IMR-90 (cell line): ENCODE results near the gene NPBWR2. TPM values are rescaled to one million over a fixed set of nuclear protein-coding genes. Genes with fewer than 3 reads are reported as not detected.

Experiments
- ATAC-seq: fragments of 200-7000 bp; cut with Tn5 transposase; 2 replicates; pipeline ENCODE4 v1.9.1; 2020; ENCODE audit warnings: low read depth, mild to moderate bottlenecking, moderate library complexity
- BruUV-seq: library from RNA; stranded (reverse); fragments of 400-500 nt; replicated peaks from 2 replicates; lab custom pipeline; 2021; lab: Mats Ljungman, UMichigan
- CTCF ChIA-PET: fragments of 300-600 bp; formaldehyde crosslinking; extraction: SDS; loops from one replicate; lab custom pipeline; 2021; ENCODE audit warnings: antibody characterized with exemption; lab: Yijun Ruan, JAX
- POLR2A ChIA-PET: fragments of 300-600 bp; sonication (Branson Sonifier 250); formaldehyde crosslinking; loops from one replicate; lab custom pipeline; 2022; ENCODE audit warnings: antibody characterized with exemption; ENCODE audit not compliant: unreplicated experiment; lab: Charles Lee
- DNase-seq: peaks from one replicate; pipeline ENCODE4 v3.0.0; 2013
- H2AFZ ChIP-seq: replicated peaks from 2 replicates; pipeline ENCODE3; 2013; ENCODE audit warnings: low read length, mild to moderate bottlenecking; ENCODE audit not compliant: poor library complexity
- H2AK5ac ChIP-seq: 2 replicates; pipeline ENCODE4 v1.6.1; 2013; ENCODE audit warnings: low read depth, low read length, inconsistent platforms
- H2AK9ac ChIP-seq: replicated peaks from 2 replicates; pipeline ENCODE3; 2013; ENCODE audit warnings: mild to moderate bottlenecking, low read depth, low read length, moderate library complexity; ENCODE audit not compliant: poor library complexity
- H2BK120ac ChIP-seq: 2 replicates; pipeline ENCODE4 v1.6.1; 2013; ENCODE audit warnings: low read depth, low read length, inconsistent platforms
- H2BK15ac ChIP-seq: 3 replicates; pipeline ENCODE4 v1.6.1; 2013; ENCODE audit warnings: low read depth, low read length, inconsistent platforms
- H2BK20ac ChIP-seq: 2 replicates; pipeline ENCODE4 v1.6.1; 2013; ENCODE audit warnings: low read depth, mild to moderate bottlenecking, inconsistent platforms, low read length, moderate library complexity
- H2BK5ac ChIP-seq: 2 replicates; pipeline ENCODE4 v1.6.1; 2013; ENCODE audit warnings: mild to moderate bottlenecking, low read depth, low read length, inconsistent platforms; ENCODE audit not compliant: poor library complexity, severe bottlenecking
- H3K14ac ChIP-seq: replicated peaks from 2 replicates; pipeline ENCODE4 v1.6.1; 2013; ENCODE audit warnings: low read depth, low read length, inconsistent platforms
- H3K18ac ChIP-seq: 2 replicates; pipeline ENCODE4 v1.6.1; 2013; ENCODE audit warnings: low read depth, low read length, control low read depth
- H3K23ac ChIP-seq: 2 replicates; pipeline ENCODE4 v1.6.1; 2013; ENCODE audit warnings: low read depth, low read length, inconsistent platforms
- H3K27ac ChIP-seq: 2 replicates; pipeline ENCODE4 v1.5.1; 2013; ENCODE audit warnings: mild to moderate bottlenecking, control low read depth, low read length; ENCODE audit not compliant: insufficient read depth
- H3K27me3 ChIP-seq: 2 replicates; pipeline ENCODE4 v1.6.1; 2013; ENCODE audit warnings: low read length; ENCODE audit not compliant: control insufficient read depth, insufficient read depth
- H3K36me3 ChIP-seq: 2 replicates; pipeline ENCODE4 v1.6.1; 2013; ENCODE audit warnings: low read length, mixed read lengths; ENCODE audit not compliant: control insufficient read depth, insufficient read depth
- H3K4ac ChIP-seq: 2 replicates; pipeline ENCODE4 v1.6.1; 2013; ENCODE audit warnings: low read depth, low read length, inconsistent platforms
- H3K4me1 ChIP-seq: 2 replicates; pipeline ENCODE4 v1.6.1; 2013; ENCODE audit warnings: low read length, mixed read lengths; ENCODE audit not compliant: control insufficient read depth, insufficient read depth
- H3K4me2 ChIP-seq: 2 replicates; pipeline ENCODE4 v1.6.1; 2013; ENCODE audit warnings: low read depth, mild to moderate bottlenecking, control low read depth, low read length, moderate library complexity
- H3K4me3 ChIP-seq: 2 replicates; pipeline ENCODE4 v1.5.1; 2013; ENCODE audit warnings: low read depth, mild to moderate bottlenecking, control low read depth, low read length, moderate library complexity; ENCODE audit not compliant: insufficient read depth
- H3K56ac ChIP-seq: 2 replicates; pipeline ENCODE4 v1.6.1; 2013; ENCODE audit warnings: low read length, inconsistent platforms; ENCODE audit not compliant: insufficient read depth; ENCODE audit errors: extremely low read depth
- H3K79me1 ChIP-seq, 2 experiments: 2 replicates each; pipeline ENCODE4 v1.6.1; 2013; ENCODE audit warnings: low read length in 2 of 2, inconsistent platforms in 1 of 2, low read depth in 1 of 2
- H3K9ac ChIP-seq: 2 replicates; pipeline ENCODE4 v1.6.1; 2013; ENCODE audit warnings: low read depth, low read length, control low read depth
- H3K9me1 ChIP-seq: 2 replicates; pipeline ENCODE4 v1.6.1; 2013; ENCODE audit warnings: low read length, inconsistent platforms; ENCODE audit not compliant: insufficient read depth
- H3K9me3 ChIP-seq: 2 replicates; pipeline ENCODE4 v1.6.1; 2013; ENCODE audit warnings: low read length; ENCODE audit not compliant: control insufficient read depth, insufficient read depth
- H4K20me1 ChIP-seq: 2 replicates; pipeline ENCODE4 v1.6.1; 2013; ENCODE audit warnings: low read length, inconsistent platforms; ENCODE audit not compliant: insufficient read depth
- H4K5ac ChIP-seq: 2 replicates; pipeline ENCODE4 v1.6.1; 2013; ENCODE audit warnings: mild to moderate bottlenecking, low read depth, low read length, control low read depth
- H4K8ac ChIP-seq, 2 experiments: 2 replicates each; pipeline ENCODE4 v1.6.1; 2013; ENCODE audit warnings: low read depth in 2 of 2, low read length in 2 of 2, control low read depth in 1 of 2, inconsistent platforms in 1 of 2
- H4K91ac ChIP-seq: 2 replicates; pipeline ENCODE4 v1.6.1; 2013; ENCODE audit warnings: low read depth, low read length, inconsistent platforms; ENCODE audit not compliant: insufficient read depth
- BHLHE40 ChIP-seq: fragments of 150-350 bp; IDR thresholded peaks from 2 replicates; pipeline ENCODE4 v1.6.1; 2016; ENCODE audit warnings: mild to moderate bottlenecking, low read depth, low read length
- CEBPB ChIP-seq: IDR thresholded peaks from 2 replicates; pipeline ENCODE4 v1.6.1; 2012; ENCODE audit warnings: low read depth, low read length, improper control_type of control experiment
- MAFK ChIP-seq: IDR thresholded peaks from 2 replicates; pipeline ENCODE4 v1.6.1; 2012; ENCODE audit warnings: low read depth, low read length, improper control_type of control experiment
- POLR2A ChIP-seq: IDR thresholded peaks from 2 replicates; pipeline ENCODE4 v1.6.1; 2012; ENCODE audit warnings: mild to moderate bottlenecking, low read depth, low read length
- RAD21 ChIP-seq: IDR thresholded peaks from 2 replicates; pipeline ENCODE4 v1.6.1; 2012; ENCODE audit warnings: low read length, improper control_type of control experiment
- RFX5 ChIP-seq: IDR thresholded peaks from 2 replicates; pipeline ENCODE4 v1.8.0; 2012; ENCODE audit warnings: low read depth, mild to moderate bottlenecking, low read length, moderate library complexity
- SMC3 ChIP-seq: fragments of 150-350 bp; IDR thresholded peaks from 2 replicates; pipeline ENCODE4 v1.6.1; 2016; ENCODE audit warnings: low read depth, mild to moderate bottlenecking, antibody characterized with exemption, low read length, moderate library complexity
- USF2 ChIP-seq: fragments of 150-350 bp; IDR thresholded peaks from 2 replicates; pipeline ENCODE4 v1.6.1; 2017; ENCODE audit warnings: mild to moderate bottlenecking, antibody characterized with exemption, low read length, low read depth
- WGBS, 2 experiments: methylation state at CpG; one replicate each; pipeline versions ENCODE4 v1.1.5 to v1.1.7; 2013; ENCODE audit warnings: missing lambda C conversion rate in 2 of 2; ENCODE audit not compliant: insufficient read length in 1 of 2; ENCODE audit errors: extremely low coverage in 2 of 2; 5-methylcytosine and 5-hydroxymethylcytosine counted together
- dilution Hi-C: fragments of 300-500 bp; cut with HindIII; formaldehyde crosslinking; loops from one replicate; pipeline ENCODE4 v1.14.3; 2018; ENCODE audit warnings: low sequenced_read_pairs; ENCODE audit not compliant: unreplicated experiment
- in situ Hi-C: fragments of 300-500 bp; cut with MboI; formaldehyde crosslinking; loops from 3 replicates; pipeline ENCODE4 v1.14.3; 2019; ENCODE audit warnings: low sequenced_read_pairs, inconsistent platforms, mixed read lengths
- intact Hi-C: fragments of 100-400 bp; cut with micrococcal nuclease; formaldehyde crosslinking; loops from 2 replicates; pipeline ENCODE4 v1.10.0; 2022
- polyA plus RNA-seq, 3 experiments: library from polyadenylated mRNA; depleted of rRNA; stranded (reverse); fragments of >200 nt; gene quantifications; 2 replicates each; pipeline ENCODE4 v1.2.3, GENCODE V29; 2012; ENCODE audit warnings: low replicate concordance in 1 of 3
- total RNA-seq: library from RNA; depleted of rRNA; stranded (reverse); fragments of >200 nt; gene quantifications from 2 replicates; pipeline ENCODE4 v1.2.3, GENCODE V29; 2012
- TF ChIP-seq, protein P1 (sequence below): fragments of 150-350 bp; IDR thresholded peaks from 2 replicates; pipeline ENCODE4 v1.6.1; 2016; ENCODE audit warnings: low read depth, mild to moderate bottlenecking, low read length, moderate library complexity, borderline replicate concordance

Gene NPBWR2
- total and polyA plus RNA-seq, 2 of the 4 experiments (the other 2 are of a cell fraction): not detected

DNA sequence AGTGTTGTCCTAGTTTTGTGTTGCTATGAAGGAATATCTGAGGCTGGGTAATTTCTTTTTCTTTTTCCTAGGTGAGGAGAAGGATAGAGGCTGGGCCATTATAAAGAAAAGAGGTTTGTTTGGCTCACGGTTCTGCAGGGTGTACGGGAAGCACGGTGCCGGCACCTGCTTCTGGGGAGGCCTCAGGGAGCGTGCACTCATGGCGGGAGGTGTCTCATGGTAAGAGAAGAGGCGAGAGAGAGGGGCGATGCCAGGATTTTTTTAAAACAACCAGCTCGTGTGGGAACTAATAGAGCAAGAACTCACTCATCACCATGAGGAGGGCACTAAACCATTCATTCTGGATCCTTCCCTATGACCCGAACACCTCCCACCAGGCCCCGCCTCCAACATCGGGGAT lies 14.2 kb upstream of the NPBWR2 start:
- TF ChIP-seq BHLHE40 (no peak), SMC3 (no peak), POLR2A (no peak), MAFK (no peak), CEBPB (no peak), USF2 (no peak), RFX5 (no peak), RAD21 (no peak)
- TF ChIP-seq, protein P1, sequence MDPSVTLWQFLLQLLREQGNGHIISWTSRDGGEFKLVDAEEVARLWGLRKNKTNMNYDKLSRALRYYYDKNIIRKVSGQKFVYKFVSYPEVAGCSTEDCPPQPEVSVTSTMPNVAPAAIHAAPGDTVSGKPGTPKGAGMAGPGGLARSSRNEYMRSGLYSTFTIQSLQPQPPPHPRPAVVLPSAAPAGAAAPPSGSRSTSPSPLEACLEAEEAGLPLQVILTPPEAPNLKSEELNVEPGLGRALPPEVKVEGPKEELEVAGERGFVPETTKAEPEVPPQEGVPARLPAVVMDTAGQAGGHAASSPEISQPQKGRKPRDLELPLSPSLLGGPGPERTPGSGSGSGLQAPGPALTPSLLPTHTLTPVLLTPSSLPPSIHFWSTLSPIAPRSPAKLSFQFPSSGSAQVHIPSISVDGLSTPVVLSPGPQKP: no peak
- H2BK5ac ChIP-seq: no peak overlapping the region
- no peak overlapping the region for H3K23ac ChIP-seq
- no peaks in the 10 kb centered on the region for H4K20me1 ChIP-seq
- H3K27ac ChIP-seq: no peak overlapping the region
- intact Hi-C loops: no loop called here
- H3K9ac ChIP-seq: no peak overlapping the region
- H3K4me3 ChIP-seq: no peak overlapping the region
- no peak overlapping the region for H3K18ac ChIP-seq
- H3K56ac ChIP-seq: no peak overlapping the region
- no peak overlapping the region for H2AK5ac ChIP-seq
- H3K79me1 ChIP-seq: no peaks in the 10 kb centered on the region
- BruUV-seq: no TSS peak
- no peaks in the 10 kb centered on the region for H3K9me1 ChIP-seq
- POLR2A ChIA-PET: no interaction called here
- no peak overlapping the region for H2BK120ac ChIP-seq
- no peak overlapping the region for H2BK20ac ChIP-seq
- no peaks in the 10 kb centered on the region for H3K36me3 ChIP-seq
- dilution Hi-C loops: no loop called here
- no peaks in the 10 kb centered on the region for H3K4me1 ChIP-seq
- H4K5ac ChIP-seq: no peak overlapping the region
- H2AK9ac ChIP-seq: no peak overlapping the region
- no peak overlapping the region for H3K14ac ChIP-seq
- H3K9me3 ChIP-seq: no peaks in the 10 kb centered on the region
- no peak overlapping the region for H3K4me2 ChIP-seq
- CTCF ChIA-PET: interaction anchor here (2.0 kb wide), 1 partner anchor 83 kb away, joined by 8 read pairs; no protein-coding TSS in a partner anchor
- H3K27me3 ChIP-seq: peaks cover 22% of the 10 kb centered on the region
- WGBS, 2 experiments: no CpG with 5 or more reads among the region's 12 CpGs
- no peak for ATAC-seq
- no peak overlapping the region for H4K8ac ChIP-seq
- no peak for DNase-seq
- no peak overlapping the region for H4K91ac ChIP-seq
- no peak overlapping the region for H3K4ac ChIP-seq
- no peak overlapping the region for H2AFZ ChIP-seq
- no peak overlapping the region for H2BK15ac ChIP-seq
- in situ Hi-C loops: no loop called here
